Measurements from ENCODE around the gene PRRC2B.

- no peak for TF ChIP-seq HNF4G (IDR thresholded peaks at IDR 0.05)
- no peak for TF ChIP-seq GABPA (IDR thresholded peaks at IDR 0.05 in 1 of 2, conservative IDR thresholded peaks at IDR 0.05 in 1 of 2)
- TF ChIP-seq, protein P1, sequence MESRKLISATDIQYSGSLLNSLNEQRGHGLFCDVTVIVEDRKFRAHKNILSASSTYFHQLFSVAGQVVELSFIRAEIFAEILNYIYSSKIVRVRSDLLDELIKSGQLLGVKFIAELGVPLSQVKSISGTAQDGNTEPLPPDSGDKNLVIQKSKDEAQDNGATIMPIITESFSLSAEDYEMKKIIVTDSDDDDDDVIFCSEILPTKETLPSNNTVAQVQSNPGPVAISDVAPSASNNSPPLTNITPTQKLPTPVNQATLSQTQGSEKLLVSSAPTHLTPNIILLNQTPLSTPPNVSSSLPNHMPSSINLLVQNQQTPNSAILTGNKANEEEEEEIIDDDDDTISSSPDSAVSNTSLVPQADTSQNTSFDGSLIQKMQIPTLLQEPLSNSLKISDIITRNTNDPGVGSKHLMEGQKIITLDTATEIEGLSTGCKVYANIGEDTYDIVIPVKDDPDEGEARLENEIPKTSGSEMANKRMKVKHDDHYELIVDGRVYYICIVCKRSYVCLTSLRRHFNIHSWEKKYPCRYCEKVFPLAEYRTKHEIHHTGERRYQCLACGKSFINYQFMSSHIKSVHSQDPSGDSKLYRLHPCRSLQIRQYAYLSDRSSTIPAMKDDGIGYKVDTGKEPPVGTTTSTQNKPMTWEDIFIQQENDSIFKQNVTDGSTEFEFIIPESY (IDR thresholded peaks at IDR 0.05), result no peak
- no peak for TF ChIP-seq TAF1 (conservative IDR thresholded peaks at IDR 0.05)
- TF ChIP-seq RAD21 (IDR thresholded peaks at IDR 0.05), result no peak
- no peak for TF ChIP-seq EGR1 (IDR thresholded peaks at IDR 0.05; ENCODE audit: low read depth in 2 of 2)
- TF ChIP-seq, protein P2, sequence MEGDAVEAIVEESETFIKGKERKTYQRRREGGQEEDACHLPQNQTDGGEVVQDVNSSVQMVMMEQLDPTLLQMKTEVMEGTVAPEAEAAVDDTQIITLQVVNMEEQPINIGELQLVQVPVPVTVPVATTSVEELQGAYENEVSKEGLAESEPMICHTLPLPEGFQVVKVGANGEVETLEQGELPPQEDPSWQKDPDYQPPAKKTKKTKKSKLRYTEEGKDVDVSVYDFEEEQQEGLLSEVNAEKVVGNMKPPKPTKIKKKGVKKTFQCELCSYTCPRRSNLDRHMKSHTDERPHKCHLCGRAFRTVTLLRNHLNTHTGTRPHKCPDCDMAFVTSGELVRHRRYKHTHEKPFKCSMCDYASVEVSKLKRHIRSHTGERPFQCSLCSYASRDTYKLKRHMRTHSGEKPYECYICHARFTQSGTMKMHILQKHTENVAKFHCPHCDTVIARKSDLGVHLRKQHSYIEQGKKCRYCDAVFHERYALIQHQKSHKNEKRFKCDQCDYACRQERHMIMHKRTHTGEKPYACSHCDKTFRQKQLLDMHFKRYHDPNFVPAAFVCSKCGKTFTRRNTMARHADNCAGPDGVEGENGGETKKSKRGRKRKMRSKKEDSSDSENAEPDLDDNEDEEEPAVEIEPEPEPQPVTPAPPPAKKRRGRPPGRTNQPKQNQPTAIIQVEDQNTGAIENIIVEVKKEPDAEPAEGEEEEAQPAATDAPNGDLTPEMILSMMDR (IDR thresholded peaks at IDR 0.05; ENCODE audit: low read depth, low read length, missing input control), result no peak
- TF ChIP-seq, protein P3, sequence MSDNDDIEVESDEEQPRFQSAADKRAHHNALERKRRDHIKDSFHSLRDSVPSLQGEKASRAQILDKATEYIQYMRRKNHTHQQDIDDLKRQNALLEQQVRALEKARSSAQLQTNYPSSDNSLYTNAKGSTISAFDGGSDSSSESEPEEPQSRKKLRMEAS (IDR thresholded peaks at IDR 0.05), result no peak
- TF ChIP-seq, protein P4, sequence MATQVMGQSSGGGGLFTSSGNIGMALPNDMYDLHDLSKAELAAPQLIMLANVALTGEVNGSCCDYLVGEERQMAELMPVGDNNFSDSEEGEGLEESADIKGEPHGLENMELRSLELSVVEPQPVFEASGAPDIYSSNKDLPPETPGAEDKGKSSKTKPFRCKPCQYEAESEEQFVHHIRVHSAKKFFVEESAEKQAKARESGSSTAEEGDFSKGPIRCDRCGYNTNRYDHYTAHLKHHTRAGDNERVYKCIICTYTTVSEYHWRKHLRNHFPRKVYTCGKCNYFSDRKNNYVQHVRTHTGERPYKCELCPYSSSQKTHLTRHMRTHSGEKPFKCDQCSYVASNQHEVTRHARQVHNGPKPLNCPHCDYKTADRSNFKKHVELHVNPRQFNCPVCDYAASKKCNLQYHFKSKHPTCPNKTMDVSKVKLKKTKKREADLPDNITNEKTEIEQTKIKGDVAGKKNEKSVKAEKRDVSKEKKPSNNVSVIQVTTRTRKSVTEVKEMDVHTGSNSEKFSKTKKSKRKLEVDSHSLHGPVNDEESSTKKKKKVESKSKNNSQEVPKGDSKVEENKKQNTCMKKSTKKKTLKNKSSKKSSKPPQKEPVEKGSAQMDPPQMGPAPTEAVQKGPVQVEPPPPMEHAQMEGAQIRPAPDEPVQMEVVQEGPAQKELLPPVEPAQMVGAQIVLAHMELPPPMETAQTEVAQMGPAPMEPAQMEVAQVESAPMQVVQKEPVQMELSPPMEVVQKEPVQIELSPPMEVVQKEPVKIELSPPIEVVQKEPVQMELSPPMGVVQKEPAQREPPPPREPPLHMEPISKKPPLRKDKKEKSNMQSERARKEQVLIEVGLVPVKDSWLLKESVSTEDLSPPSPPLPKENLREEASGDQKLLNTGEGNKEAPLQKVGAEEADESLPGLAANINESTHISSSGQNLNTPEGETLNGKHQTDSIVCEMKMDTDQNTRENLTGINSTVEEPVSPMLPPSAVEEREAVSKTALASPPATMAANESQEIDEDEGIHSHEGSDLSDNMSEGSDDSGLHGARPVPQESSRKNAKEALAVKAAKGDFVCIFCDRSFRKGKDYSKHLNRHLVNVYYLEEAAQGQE (IDR thresholded peaks at IDR 0.05), result no peak
These were observed 149.3 kb downstream of the PRRC2B start for GRCh38 chr9:131543141-131543540.

All from liver (tissue), 3 donors.